Adipose tissue (tissue), 3 donors: ENCODE measurements around the gene NMT2. TPM values are rescaled to one million over a fixed set of nuclear protein-coding genes. Genes with fewer than 3 reads are reported as not detected.

Experiments used
- H3K27ac ChIP-seq: one replicate; pipeline ENCODE4 v1.5.1; 2013; ENCODE audit warnings: low read depth, low read length
- WGBS, 3 donors: extraction: QIAGEN DNeasy Blood & Tissue Kit; methylation state at CpG; one replicate each; pipeline ENCODE4 v1.1.7; 2013; 5-methylcytosine and 5-hydroxymethylcytosine counted together
- polyA plus RNA-seq, 3 donors: library from polyadenylated mRNA; stranded (reverse); fragments of 200-250 nt; gene quantifications; one replicate each; pipeline ENCODE4 v1.2.3, GENCODE V29; 2013
- donor health status: healthy with polysubstance abuse.
- donor health status: Bipolar disorder and iron deficiency.
- donor health status: healthy.

Gene NMT2
- polyA plus RNA-seq, 3 donors: 5.3 to 32.5 (median 18.3) TPM

DNA sequence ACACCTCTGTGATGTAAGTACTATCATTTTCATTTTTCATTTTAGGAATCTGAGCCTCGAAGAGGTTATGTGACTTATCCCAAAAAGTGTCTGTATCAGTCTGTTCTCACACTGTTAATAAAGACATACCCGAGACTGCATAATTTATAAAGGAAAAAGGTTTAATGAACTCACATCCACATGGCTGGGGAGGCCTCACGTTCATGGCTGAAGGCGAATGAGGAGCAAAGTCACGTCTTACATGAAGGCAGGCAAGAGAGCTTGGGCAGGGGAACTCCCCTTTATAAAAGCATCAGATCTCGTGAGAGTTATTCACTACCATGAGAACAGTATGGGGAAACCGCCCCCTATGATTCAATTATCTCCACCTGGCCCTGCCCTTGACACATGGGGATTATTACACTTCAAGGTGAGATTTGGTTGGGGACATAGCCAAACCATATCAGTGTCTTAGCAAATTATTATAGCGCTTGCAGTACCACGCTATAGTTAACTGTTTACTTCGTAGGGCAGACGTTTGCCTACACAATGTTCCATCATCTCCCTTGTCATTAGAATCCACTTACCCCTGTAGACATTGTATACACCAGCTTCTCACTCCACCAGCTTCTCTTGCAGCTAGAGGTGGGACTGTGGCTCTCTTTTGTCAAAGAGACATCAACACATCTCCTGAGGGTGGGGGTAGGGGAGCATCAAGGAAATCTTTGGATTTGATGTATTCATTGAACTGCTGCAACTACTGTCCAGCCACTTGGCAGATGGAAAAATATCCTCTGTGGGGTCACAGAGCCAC is 15.4 kb upstream of the NMT2 start:
- WGBS, 3 donors: 86 to 90% (median 87%) methylated on average over 11 of the region's 11 CpGs

DNA sequence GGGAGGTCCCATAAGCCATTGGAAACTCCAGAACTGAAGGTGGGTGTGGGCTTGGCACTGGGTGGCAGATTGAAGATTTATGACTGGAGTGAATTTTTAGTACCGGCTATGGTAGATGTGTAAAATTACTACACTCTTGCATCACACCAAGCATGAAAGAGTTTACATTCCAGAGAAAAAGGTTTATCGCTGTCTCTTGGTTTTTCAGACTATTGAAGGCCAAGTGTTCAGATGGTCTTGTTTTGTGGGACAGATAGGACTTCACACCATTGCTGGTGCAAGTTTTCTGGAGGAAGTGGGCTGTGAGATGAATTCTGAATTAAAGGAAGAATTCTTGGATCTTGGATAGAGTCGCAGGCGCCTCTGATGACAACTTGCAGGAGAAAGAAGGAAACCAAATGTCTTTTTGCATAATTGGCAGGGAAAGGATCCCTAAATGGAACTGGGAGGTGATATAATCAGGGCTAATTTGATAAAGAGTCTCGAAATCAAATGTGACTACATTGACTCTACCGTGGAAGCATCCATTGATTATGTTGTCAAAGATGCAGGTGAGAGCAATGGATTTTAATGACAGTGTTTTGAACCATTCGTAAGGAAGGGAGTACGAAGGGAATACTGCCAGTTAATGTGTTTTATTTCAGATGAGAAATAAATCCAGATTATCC is 14.2 kb upstream of the NMT2 start:
- 57 to 72% (median 66%) methylated on average over 8 of the region's 8 CpGs for WGBS, 3 donors
- H3K27ac ChIP-seq: no peak overlapping the region

More for the DNA sequence above, 15.4 kb upstream of the NMT2 start:
- no peak overlapping the region for H3K27ac ChIP-seq

DNA sequence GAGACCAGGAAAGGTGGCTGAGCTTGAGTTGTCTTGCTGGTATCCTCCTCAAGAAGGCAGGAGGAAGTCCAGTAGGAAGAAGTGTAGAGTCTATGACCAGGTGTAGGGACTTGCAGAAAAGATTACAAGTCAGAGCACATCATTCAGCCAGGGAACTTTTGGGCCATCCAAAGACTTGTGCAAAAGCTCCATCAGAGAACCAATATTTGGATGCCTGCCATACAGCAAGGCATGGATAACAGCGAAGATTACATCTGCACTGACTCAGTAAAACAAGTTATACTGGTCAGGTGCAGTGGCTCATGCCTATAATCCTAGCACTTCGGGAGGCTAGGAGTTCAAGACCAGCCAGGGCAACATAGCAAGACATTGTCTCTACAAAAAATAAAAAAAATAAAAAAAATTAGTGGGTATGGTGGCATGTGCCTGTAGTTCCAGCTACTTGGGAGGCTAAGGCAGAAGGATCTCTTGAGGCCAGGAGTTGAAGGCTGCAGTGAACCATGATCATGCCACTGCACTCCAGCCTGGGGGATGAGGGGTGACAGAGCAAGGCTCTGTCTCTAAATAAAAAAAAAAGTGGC is 13.2 kb upstream of the NMT2 start:
- no peak overlapping the region for H3K27ac ChIP-seq
- 71 to 96% (median 88%) methylated on average over 2 of the region's 2 CpGs for WGBS, 3 donors

DNA sequence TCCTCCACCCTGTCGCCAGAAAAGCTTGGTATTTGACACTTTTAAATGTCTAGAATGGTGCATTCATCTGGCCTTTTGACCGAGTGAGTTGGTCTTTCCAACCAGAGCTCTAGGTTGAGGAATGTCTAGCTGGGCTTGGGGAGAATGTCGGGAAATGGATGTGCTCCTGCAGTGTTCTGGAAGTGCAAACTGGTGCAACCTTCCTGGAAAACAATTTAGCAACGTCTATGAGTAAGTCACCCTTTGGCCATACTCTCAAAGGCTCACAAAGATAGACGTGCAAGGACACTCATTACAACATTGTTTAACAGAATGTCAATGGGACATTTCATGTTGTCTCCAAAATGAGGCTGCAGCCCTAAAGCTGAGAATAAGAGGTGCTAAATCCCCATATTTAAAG is 12.2 kb upstream of the NMT2 start:
- H3K27ac ChIP-seq: no peak overlapping the region
- WGBS, 3 donors: 66 to 72% (median 68%) methylated on average over 5 of the region's 5 CpGs

DNA sequence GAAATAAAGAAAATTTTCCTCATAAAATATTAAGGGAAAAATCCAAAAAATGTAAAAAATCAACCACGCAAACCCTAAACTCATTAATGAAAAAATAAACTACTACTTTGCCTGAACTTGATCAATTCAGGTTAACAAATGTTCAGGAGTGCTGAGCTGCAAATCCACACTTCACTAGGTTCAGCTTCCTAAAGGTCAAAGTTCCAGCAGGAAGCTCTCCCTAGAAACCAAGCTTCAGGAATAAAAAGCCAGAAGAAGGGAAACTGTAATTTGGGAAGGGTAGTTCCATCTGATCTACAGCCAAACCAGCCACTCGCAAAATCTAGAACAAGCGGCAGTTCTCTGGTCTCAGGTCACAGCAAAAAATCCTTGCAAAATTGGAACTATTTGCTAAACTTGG is 7.8 kb upstream of the NMT2 start:
- WGBS, 3 donors: 91 to 94% (median 94%) methylated on average over 3 of the region's 3 CpGs
- no peak overlapping the region for H3K27ac ChIP-seq

DNA sequence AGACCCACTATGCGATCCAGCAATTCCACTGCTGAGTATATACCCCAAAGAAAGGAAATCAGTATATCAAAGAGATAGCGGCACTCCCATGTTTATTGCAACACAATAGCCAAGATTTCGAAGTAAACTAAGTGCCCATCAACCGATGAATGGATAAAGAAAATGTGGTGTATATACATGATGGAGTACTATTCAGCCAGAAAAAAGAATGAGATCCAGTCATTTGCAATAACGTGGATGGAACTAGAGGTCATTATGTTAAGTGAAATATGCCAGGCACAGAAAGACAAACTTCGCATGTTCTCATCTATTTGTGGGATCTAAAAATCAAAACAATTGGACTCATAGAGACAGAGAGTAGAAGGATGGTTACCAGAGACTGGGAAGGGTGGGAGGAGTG is 7.1 kb upstream of the NMT2 start:
- no peak overlapping the region for H3K27ac ChIP-seq
- 88 to 92% (median 88%) methylated on average over 6 of the region's 6 CpGs for WGBS, 3 donors

DNA sequence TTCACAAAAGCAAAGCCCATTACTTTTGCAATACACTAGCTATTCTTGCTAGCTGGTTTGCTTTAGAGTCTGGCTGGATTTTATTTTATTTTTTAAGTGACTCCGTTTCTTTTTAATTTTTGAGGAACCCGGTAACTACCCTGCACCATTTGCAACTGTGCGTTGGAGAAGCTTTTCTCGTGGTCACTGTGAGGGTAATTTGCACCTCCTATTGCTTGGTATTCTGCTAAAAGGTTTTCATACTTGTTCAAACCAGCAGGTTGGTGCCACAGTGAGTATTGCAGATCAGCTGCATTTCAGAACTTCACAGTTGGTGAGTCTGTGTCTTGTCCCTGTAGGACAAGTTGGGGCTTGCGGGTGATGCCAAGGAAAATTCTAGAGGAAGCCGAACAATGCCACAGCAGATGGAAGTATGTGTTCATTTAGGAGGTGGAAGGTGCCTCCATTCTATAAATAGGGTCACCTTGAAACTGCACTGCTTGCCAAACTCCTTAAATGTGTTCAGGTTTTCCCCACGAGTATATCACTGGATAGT is 3.9 kb upstream of the NMT2 start:
- H3K27ac ChIP-seq: no peak overlapping the region
- 91 to 93% (median 91%) methylated on average over 7 of the region's 7 CpGs for WGBS, 3 donors

DNA sequence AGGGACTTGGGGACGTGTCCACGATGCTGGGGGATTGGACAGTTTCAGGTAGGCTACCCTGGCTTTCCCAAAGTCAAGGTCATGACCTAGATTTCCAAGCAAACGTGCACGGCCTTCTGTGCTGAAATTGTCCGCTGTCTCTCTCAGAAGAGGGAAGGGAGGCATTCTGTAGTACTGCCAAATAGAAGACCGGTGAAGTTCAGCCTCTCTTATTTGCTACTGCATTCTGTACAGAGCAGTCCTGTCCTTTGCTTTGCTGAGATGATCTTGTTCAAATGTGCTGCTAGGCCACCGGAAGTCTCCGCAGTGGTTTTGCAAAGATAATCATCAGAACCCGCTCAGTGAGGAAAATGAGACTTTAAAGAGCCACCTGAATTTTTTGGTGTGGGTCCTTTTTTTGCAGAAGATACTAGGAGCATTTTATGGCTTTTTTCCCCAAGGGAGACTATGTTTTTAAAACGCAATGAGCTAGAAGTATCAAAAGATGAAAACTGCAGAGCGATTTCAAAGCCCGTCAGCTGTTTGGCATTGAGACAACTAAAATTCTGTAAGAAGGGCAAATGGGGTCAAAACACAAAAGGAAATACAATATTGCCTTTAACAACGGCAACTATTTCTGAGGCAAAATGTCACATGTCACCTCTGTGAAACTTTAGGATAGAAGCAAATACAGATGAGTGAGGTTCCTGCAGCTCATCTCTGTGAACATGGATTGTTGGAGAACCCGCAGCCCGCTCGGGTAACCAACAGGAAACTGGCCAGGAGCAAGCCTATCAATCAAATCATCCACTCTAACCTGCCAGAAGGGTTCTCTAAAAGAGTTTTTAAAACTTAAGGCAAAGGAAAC is 1.3 kb upstream of the NMT2 start:
- no peak overlapping the region for H3K27ac ChIP-seq
- WGBS, 3 donors: 33 to 54% (median 39%) methylated on average over 16 of the region's 16 CpGs

DNA sequence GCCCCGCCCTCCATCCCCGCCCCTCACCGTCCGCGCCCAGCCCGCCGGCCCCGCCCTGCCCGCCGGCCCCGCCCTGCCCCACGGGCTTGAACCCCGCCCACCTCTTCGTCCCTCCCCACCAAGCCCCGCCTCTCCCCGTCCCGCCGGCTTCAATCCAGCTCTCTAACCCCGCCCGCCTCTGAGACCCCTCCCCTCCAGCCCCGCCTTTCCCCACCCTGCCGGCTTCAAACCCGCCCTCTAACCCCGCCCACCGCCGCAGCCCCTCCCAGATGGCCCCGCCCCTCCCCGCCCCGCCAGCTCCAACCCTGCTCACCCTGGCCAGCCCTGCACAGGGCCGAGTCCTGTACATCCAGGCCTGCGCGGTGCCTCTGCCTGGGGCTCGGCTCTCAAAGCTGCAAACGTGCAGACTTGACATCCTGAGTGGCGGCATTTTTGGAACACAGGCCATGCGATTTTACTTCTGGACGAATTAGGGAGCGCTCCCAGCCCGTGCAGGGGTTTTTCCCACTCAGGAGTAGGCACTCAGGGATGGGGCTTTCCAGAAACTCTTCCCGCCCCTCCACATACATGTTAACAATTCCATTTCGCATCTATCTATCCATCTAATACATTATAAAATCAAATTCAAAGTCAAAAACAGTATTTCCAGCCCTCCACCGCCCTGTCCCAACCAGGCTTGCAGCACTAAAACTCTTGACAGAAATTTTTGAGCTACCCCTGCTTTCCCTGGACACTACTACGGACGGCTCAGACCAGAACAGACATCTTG is 477 bp upstream of the NMT2 start:
- WGBS, 3 donors: 13 to 23% (median 19%) methylated on average over 21 to 42 of the region's 44 CpGs
- H3K27ac ChIP-seq: no peak overlapping the region

DNA sequence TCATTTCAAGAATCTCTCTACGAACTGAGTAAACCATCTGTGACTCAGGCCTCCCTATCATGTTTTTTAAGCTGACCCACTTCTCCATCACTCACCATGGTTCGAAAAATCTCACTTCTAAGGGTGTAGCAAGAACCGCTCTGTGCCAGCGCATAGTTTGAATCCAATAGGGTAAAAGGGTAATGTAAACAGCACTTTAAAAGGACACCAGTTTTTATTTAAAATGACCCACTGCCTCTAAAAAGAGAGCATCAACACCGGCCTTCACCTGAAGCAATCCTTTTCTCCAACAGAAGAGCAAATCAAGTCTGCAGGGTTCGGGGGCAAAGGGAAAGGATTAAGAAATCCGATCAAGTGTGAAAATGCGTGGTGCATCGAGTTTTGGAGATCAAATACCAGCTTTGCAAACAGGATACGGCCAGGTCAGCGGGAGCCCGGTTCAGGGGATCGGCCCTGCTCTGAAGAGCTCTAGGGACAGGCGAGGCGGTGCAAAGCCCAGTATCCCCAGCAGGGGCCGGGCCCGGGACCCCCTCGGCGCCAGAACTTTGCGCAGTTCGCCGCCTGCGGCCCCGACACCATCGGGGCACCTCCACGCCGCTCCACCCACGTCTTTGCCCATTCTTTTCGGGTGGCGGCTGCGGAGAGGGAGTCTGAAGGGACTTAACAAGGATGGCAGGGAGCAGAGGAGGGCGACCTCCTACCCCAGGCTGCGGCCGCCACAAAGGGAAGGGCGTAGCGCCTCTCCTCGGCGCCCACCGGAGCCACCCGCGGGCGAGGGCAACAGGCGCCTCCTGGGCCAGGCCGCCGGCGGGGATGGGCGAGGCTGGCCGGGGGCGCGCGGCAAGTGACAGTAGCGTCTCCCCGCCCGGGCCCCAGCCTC is 842 bp downstream of the NMT2 start:
- H3K27ac ChIP-seq: no peak overlapping the region
- 1 to 3% (median 3%) methylated on average over 45 to 54 of the region's 54 CpGs for WGBS, 3 donors

DNA sequence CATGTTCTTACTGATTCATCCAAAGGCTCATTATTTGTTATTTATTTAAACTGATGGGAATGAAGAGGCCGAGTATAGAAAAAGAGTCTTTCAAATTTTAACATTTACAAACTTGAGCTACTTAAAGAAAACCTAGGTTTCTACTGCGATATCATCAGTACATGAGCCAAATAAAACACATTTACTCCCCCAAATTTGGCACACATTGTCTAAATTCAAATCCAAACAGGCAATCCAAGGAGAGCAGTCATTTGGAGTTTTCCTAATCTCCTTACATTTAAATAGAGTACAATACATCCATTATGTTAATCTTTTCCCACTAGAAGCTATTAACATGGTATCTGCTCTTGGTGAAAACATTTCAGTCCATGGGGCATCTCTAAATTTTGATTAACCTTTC is 2.2 kb downstream of the NMT2 start:
- WGBS, 3 donors: 62 to 70% (median 64%) methylated on average over 2 of the region's 2 CpGs
- H3K27ac ChIP-seq: no peak overlapping the region

DNA sequence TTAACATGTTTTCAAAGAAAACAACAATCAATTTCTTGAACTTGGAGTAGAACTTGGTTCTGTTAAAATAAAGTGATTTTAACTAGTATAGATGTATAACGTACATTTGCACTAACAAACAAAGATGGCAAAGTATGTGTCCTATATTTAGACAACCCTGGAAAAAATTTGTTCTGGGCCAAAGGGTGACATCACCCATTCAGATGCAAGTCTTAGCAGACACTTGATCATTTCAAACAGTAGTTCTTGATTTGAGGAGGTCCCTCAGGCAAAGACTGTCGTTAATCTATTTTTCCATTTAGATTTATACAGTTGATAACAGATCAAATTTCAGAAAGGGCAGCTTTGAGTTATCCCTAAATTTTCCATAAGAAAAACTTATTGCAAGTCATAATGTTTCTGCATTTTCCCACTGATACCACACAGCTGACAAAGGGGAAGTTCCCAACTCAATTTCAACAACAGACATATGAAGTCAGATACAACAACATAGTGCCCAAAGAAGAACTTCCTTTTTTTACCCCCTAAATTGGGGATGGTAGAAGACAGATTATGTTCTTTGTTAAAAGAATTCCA is 5.2 kb downstream of the NMT2 start:
- no peak overlapping the region for H3K27ac ChIP-seq
- WGBS, 3 donors: 80 to 81% (median 81%) methylated on average over 2 of the region's 2 CpGs

DNA sequence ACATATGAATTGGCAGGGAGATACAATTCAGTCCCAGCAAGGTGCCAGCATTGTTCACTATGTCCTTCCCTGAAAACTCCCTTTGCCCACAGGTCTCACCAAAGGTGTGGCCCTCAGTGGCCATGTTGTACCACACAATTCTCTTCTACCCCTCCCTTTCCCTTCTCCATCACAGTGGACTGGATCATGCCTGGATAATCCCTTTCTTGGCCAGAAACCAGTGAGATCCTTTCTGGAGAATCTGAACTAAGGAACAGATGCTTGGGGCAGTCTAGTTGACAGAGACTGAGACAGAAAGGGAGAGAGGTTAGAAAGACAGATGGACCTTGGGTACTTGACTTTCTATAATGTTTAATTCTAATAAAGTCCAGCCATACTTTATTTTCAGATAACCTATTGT is 9.5 kb downstream of the NMT2 start:
- no peak overlapping the region for H3K27ac ChIP-seq

DNA sequence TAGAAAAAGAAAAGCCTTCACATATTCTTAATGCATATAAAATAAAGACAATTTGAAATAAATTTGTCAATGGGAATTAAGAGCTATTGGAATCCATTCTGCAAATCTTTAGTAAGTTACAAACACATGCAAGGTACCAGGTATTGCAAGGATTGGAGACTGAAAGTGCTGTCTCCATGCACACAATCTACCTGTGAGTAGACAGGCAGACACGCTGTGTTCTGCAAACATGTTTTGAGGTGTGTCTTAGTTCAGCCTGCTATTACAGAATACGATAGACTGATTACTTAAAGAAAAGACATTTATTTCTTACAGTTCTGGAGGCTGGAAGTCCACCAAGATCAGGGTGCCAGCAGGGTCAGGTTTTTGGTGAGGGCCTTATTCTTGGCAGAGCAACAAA is 10.0 kb downstream of the NMT2 start:
- 68 to 93% (median 90%) methylated on average over 2 of the region's 2 CpGs for WGBS, 3 donors
- H3K27ac ChIP-seq: no peak overlapping the region

DNA sequence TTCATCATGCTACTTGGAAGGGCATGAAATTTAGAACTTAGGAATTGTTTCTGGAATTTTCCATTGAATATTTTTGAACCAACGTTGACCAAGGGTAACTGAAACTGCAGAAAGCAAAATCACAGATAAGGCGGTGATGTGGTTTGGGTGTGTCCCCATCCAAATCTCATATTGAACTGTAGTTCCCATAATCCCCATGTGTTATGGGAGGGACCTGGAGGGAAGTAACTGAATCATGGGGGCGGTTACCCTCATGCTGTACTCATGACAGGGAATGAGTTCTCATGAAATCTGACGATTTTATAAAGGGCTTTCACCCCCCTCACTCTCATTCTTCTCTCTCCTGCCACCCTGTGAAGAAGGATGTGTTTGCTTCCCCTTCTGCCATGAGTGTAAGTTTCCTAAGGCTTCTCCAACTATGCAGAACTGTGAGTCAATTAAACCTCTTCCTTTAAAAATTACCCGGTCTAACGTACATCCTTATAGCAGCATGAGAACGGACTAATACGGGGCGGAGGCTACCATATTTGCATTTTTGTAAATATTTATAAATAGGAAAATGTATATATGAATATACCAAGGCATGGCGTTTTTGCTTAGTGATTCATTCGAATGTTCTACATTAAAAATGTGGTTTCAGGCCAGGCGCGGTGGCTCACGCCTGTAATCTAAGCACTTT is 12.4 kb downstream of the NMT2 start:
- no peak overlapping the region for H3K27ac ChIP-seq
- WGBS, 3 donors: 90 to 92% (median 90%) methylated on average over 14 of the region's 14 CpGs

DNA sequence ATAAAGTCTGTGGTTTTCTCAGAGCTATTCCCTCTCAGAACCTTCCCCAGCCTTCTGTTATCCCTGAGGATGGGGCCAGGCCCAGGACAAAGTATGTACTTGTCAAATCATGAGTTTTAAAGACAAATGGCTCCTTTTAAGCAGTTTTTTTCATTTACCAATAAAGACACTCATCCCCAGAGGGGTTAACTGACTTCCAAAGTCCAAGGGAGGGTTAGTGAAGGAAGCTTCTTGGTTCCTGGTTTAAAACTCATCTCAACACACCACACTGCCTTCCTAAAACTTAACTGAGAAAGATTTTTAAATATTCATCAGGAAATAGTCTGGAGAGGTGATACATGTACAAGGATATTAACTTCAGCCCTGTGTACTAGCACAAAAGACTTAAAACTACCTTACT is 15.9 kb downstream of the NMT2 start:
- H3K27ac ChIP-seq: no peak overlapping the region
